Neural progenitor cell (in vitro differentiated cells): ENCODE data around the gene MMRN2.

Experiments used
- CTCF ChIP-seq: fragments of 200-600 bp; sonication (generic); IDR thresholded peaks from 2 replicates; pipeline ENCODE4 v1.5.1; 2017; ENCODE audit warnings: antibody characterized with exemption, mild to moderate bottlenecking
- EZH2 ChIP-seq: fragments of 200-600 bp; sonication (generic); IDR thresholded peaks from 2 replicates; pipeline ENCODE4 v1.6.1; 2017; ENCODE audit warnings: antibody characterized with exemption, mild to moderate bottlenecking, moderate library complexity

- TF ChIP-seq CTCF (no peak), EZH2 (no peak)
Measured at GRCh38 chr10:86899132-86899531, 58.3 kb downstream of the MMRN2 start.
